Hematopoietic multipotent progenitor cell treated with erythropoietin and hydrocortisone succinate and interleukin-3 and kit ligand, for 8 days (in vitro differentiated cells): Measurements from ENCODE around the gene B3GAT2.
"Not testable (repeated sequence)": the region's sequence is repeated elsewhere in the genome, so short reads cannot be mapped to it uniquely, and the experiment has no call there.

Experiments used
- DNase-seq: peaks from one replicate; pipeline ENCODE4 v3.0.0-alpha.2; 2015

B3GAT2 gene, protein sequence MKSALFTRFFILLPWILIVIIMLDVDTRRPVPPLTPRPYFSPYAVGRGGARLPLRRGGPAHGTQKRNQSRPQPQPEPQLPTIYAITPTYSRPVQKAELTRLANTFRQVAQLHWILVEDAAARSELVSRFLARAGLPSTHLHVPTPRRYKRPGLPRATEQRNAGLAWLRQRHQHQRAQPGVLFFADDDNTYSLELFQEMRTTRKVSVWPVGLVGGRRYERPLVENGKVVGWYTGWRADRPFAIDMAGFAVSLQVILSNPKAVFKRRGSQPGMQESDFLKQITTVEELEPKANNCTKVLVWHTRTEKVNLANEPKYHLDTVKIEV

DNA sequence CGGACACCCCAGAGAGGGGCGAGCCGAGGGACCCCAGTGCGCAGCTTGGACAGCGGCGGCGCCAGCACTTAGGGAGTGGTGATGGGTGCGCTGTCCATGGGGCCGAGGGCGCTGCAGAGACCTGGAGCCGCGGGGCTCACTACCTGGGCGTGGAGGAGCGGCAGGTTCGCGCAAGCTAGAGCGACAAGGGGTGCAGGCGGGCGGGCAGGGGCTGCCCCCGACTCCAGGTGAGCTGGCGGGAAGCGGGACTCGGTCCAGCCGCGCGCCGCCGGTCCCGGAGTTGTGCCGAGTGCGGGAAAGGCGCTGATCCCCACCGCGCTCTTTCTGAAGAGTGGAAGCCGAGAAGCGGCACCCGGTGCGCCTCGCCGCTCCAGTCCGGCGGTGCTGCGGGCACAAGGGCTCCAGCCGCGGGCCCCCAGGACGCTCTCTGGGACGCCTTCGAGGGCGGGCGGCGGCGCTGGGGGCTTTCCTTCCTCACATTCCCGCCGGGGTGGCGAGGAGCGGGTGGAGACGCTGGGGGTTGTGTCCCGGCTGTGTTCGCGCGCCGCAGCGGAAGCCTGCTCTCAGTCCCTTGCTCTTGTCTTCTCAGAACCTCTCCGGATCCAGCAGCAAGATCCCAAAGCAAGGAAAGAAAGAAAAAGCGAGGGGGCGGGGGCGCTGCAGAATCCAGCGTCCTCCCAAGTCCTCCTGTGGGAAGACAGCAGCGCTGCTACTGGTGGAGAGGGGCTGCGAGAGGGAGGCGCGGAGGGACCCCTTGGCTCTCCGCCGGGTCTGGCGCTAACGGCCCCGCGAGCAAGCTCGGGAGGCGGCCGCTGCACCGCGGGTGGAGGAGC is at the start of gene B3GAT2:
TSS of gene B3GAT2 (minus strand) at position 610 of the 833 bp plus-strand sequence. CDS start 631 bp downstream, outside the sequence.
- DNase-seq, result no peak

DNA sequence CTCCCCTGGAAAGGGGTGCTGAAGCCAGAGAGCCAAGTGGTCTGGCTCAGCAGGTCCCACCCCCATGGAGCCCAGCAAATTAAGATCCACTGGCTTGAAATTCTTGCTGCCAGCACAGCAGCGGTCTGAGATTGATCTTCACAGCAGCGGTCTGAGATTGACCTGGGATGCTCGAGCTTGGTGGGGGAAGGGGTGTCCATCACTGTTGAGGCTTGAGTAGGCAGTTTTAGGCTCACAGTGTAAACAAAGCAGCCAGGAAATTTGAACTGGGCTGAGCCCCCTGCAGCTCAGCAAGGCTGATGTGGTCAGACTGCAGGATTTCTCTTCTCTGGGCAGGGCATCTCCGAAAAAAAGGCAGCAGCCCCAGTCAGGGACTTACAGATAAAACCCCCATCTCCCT is 41.3 kb upstream of the B3GAT2 start:
- no peak for DNase-seq

DNA sequence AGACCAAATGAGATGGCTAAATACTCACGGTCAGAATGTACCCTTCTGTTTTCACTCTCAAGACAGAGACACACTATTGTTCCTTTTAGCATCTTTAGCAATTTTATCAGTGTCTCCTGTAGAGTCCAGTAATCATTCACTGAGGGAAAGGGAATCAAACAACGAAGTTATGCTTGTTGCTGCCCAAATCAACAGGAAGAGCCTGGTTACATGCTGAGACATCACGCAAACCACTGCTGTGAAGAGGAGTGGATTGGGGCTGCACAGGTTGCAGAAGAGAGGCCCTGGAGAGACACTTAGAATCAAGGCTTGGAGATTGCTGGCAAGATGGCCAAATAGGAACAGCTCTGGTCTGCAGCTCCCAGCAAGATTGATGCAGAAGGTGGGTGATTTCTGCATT is 40.5 kb upstream of the B3GAT2 start:
- no peak for DNase-seq

DNA sequence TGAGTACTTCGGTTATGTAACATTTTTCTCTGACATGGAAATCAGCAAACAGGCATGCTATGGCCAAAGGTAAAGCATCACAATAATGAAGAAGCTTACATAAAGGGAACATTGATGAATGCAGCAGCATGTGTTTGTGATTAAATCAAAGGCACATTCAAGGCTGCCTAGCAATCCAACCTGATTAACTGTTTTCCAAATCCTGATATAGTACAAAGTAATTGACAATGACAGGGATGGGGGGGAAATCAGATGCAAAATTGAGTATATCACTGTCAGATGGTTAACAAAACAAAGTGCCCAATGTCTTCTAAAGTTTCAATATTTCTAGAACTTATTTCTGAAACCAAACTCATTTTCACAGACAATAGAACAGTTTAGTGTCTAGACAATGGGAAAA is 39.2 kb upstream of the B3GAT2 start:
- no peak for DNase-seq

DNA sequence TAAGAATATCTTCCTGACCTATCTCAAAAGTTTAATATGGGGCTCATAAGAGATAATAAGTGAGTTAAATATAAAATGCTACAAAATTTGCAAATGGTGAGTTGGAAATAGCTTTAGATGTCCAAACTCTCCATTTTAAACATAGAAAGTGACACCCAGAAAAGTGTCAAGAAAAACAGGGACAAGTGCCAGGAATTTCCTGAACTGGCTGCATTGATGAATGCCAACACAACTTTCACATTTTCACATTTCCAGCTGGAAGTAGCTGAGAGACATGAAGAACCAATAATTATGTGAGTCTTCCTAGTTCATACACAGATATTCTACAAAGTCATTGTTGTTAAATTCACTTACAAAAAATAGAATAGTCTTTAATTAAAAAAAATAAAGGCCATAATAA is 38.6 kb upstream of the B3GAT2 start:
- DNase-seq, result no peak

DNA sequence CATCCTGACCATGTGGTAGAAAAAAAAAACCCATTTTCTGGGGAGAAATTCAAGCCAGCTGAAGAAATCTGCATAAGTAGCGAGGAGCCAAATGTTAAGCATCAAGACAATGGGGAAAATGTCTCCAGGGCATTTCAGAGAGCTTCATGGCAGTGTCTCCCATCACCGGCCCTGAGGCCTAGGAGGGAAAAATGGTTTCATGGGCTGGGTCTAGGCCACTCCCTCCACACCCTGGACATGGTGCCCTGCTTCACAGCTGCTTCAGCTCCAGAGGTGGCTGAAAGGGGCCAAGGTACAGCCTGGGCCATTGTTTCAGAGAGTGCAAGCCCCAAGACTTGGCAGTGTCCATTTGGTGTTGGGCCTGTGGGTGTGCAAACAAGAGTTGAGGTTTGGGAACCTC is 34.4 kb upstream of the B3GAT2 start:
- no peak for DNase-seq

GRCh38 chr6:70985156-70985555 is 28.3 kb upstream of the B3GAT2 start:
- no peak for DNase-seq

GRCh38 chr6:70982747-70983146 is 25.9 kb upstream of the B3GAT2 start:
- DNase-seq, result no peak

GRCh38 chr6:70980727-70981126 is 23.9 kb upstream of the B3GAT2 start:
- no peak for DNase-seq

DNA sequence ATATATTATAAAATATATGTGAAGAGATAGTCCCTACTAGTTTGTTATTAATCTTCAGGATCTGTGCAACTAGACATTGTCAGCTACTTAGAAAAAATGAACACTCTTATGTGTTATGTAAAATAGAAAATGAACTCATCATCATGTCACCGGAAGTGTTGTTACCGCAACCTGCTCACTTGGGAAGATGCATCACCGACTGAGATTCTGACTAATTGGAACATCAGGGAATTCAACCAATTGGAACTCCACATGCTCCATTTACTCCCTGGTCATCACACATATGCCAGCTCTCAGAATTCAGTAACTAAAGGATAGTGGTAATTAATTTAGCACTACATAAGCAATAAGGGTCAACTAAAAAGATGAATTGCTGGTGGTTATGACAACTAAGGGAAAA is 16.7 kb upstream of the B3GAT2 start:
- DNase-seq, result no peak

DNA sequence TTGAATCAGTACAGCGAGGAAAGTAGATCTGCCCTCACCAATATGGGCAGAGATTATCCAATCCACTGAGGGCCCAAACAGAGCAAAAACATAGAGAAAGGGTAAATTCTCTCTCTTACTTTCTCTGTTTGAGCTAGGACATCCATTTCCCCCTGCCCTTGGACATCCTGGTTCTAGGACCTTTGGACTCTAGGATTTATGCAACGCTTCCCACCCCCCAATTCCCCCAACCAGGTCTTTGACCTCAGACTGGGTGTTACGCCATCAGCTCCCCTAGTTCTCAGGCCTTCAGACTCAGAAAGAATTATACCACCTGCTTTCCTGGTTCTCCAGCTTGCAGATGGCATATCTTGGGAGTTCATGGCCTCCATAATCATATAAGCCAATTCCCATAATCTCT is 10.2 kb upstream of the B3GAT2 start:
- no peak for DNase-seq

GRCh38 chr6:70957284-70957617 is 391 bp upstream of the B3GAT2 start:
- DNase-seq, result no peak

GRCh38 chr6:70956191-70956450 is 739 bp downstream of the B3GAT2 start:
- DNase-seq, result no peak

GRCh38 chr6:70955441-70956190 is 1.2 kb downstream of the B3GAT2 start:
- peak; percentile 70 for DNase-seq

DNA sequence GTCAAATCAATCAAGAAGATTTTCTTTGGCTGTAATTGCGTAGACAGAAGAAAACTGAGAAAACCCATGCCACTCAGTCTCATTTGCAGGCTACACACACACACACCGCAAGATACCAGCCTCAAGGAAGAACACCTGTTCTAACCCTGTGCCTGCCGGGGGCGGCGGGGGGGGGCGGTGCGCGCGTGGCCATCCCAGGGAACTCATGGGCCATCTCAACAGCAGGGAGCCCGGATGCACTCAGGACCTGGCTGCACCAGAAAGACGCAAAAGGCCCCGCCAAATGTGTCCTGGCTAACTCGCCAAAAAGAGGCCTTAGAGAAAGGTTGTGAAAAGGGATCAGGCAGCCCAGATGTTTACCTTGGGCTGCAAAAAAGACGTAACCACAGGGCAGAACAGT is 2.1 kb downstream of the B3GAT2 start:
- DNase-seq, result no peak

GRCh38 chr6:70954176-70954575 is 2.7 kb downstream of the B3GAT2 start:
- DNase-seq, result no peak

DNA sequence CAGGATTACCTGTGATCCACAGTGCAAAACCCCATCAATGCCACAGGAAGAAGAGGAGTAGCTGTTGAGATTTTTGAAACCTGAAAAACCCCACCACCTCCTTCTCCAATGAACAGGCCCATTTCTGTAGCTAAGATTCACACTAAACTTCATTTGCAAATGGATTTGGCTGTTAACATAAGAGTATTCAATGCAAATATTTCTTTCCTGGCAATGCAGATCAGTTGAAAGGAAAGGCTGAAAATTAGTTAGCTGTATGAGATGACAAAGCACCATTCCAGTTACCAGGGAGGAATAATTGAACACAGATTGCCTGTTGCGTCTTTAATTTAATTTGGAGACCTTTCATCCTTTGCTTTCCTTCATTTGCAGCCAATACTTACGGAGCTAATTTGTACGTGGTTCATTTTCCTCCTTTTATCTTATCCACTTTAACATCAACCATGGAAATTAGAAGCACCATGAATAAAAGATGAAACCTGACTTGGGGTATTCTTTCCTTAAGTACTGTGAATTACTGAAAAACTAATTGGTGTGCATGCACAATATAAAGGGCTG is 4.2 kb downstream of the B3GAT2 start:
- no peak for DNase-seq

- DNase-seq, result not testable (repeated sequence)
Measured at GRCh38 chr6:70944321-70944720, 12.5 kb downstream of the B3GAT2 start.

DNA sequence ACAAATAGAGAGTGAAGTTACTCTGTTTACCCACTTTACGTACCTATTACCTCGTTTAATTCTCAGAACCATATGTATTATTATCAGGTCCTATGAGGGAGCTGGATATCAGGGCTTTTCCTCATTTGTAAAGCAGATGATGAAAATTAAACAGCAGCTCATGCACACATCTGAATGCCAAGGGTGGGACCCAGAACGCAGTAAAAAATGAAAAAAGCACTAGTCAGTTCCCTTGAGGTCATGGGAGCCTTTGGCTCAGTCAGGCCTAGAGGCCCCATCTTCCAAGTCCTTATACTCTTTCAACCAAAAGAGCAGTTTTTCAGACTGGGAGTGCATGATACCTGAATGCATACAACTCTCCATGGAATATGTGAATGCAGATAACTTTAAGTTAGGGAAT is 23.0 kb downstream of the B3GAT2 start:
- no peak for DNase-seq

GRCh38 chr6:70905742-70906141 is 51.1 kb downstream of the B3GAT2 start:
- no peak for DNase-seq

- no peak for DNase-seq
Measured at GRCh38 chr6:70903665-70904452, 53.0 kb downstream of the B3GAT2 start.

- DNase-seq, result no peak
Measured at GRCh38 chr6:70901324-70901723, 55.5 kb downstream of the B3GAT2 start.

DNA sequence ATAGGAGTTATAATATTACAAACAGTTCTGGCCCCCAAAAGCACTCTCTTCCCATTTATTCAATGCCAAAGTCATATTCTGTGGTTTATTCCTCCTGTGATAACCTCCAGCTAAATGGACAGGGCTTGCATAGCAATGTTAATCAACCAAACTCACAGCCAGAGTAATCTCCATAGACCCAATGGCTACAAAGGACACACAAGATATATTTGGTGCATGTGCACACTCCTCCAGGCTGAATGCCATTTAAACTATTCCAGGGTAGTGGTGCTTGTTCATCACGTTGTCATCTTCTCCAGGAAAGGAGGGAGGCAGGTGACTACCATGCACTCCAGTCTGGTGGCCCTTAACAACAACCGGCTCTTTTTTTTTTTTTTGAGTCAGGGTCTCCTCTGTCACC is 56.8 kb downstream of the B3GAT2 start:
- no peak for DNase-seq
